ENCODE measurements around the gene LONRF3. TPM values are rescaled to one million over a fixed set of nuclear protein-coding genes. Genes with fewer than 3 reads are reported as not detected.

The LONRF3 gene
- total and polyA plus RNA-seq, 2 of the 8 experiments (the other 6 are each of a cell fraction or from before 2014, with no cell fraction given) = 0.11 TPM; not detected in 1

GRCh38 chrX:119025900-119026299 is 51.5 kb downstream of the LONRF3 start (continued):
- TF ChIP-seq CHD7 (IDR thresholded peaks at IDR 0.05; ENCODE audit: insufficient replicate concordance, low read length) (no peak), RBBP5 (IDR thresholded peaks at IDR 0.05; ENCODE audit: borderline replicate concordance, low read depth, low read length) (no peak), FOSL1 (IDR thresholded peaks at IDR 0.05; ENCODE audit: insufficient read depth, low read depth, low read length) (no peak), NANOG (IDR thresholded peaks at IDR 0.05; ENCODE audit: insufficient read depth, low read depth, low read length, poor library complexity, severe bottlenecking) (no peak), YY1 (IDR thresholded peaks at IDR 0.05; ENCODE audit: low read depth, low read length) (no peak), MAFK (IDR thresholded peaks at IDR 0.05; ENCODE audit: low read depth, low read length) (no peak), KDM5A (IDR thresholded peaks at IDR 0.05; ENCODE audit: low read length) (no peak), PHF8 (conservative IDR thresholded peaks at IDR 0.05; ENCODE audit: low read depth, low read length) (no peak), SP2 (IDR thresholded peaks at IDR 0.05; ENCODE audit: low read length) (no peak), ASH2L (IDR thresholded peaks at IDR 0.05; ENCODE audit: low read length) (no peak), TAF7 (optimal IDR thresholded peaks at IDR 0.05; ENCODE audit: borderline replicate concordance, low read depth, low read length) (no peak), ZNF274 (IDR thresholded peaks at IDR 0.05; ENCODE audit: borderline replicate concordance, extremely low read depth, low read length) (no peak)
